Hepatocyte (in vitro differentiated cells): ENCODE results near the gene G6PC2.

Source experiments
- CTCF ChIP-seq: fragments of 200-600 bp; sonication (generic); IDR thresholded peaks from 2 replicates; pipeline ENCODE4 v1.5.1; 2016; ENCODE audit warnings: antibody characterized with exemption, mild to moderate bottlenecking; ENCODE audit not compliant: poor library complexity
- EZH2 ChIP-seq: fragments of 200-600 bp; sonication (generic); IDR thresholded peaks from 2 replicates; pipeline ENCODE4 v1.6.1; 2016; ENCODE audit warnings: antibody characterized with exemption, mild to moderate bottlenecking, borderline replicate concordance
- EZH2phosphoT487 ChIP-seq: fragments of 200-600 bp; sonication (generic); IDR thresholded peaks from one replicate; pipeline ENCODE4 v1.6.1; 2018; ENCODE audit warnings: antibody characterized with exemption, mild to moderate bottlenecking, low read depth, moderate library complexity; ENCODE audit not compliant: unreplicated experiment, severe bottlenecking

GRCh38 chr2:168930242-168930641 is 29.2 kb downstream of the G6PC2 start:
- TF ChIP-seq CTCF (no peak), EZH2 (no peak), EZH2phosphoT487 (no peak)
